ENCODE results near the gene ARRDC1. TPM values are rescaled to one million over a fixed set of nuclear protein-coding genes. Genes with fewer than 3 reads are reported as not detected.

The ARRDC1 gene
- total RNA-seq, 1 donor from 2014 or later, result 56.8 TPM

GRCh38 chr9:137604345-137605086, 970 bp upstream of the ARRDC1 start:
- Histone ChIP-seq H3K27ac (peak overlapping the region; percentile 66 to 67), H3K4me1 (peaks cover 6 to 19% of the 10 kb centered on the region in 2 donors), H3K4me3 (peak overlapping the region; percentile 73 to 91), H3K27me3 (no peaks in the 10 kb centered on the region), H3K36me3 (no peaks in the 10 kb centered on the region), H3K9me3 (no peaks in the 10 kb centered on the region)
- intact Hi-C loops (cut with DNase I), result loop anchor here (1.0 to 10.0 kb wide), 5 partner anchors 14 to 150 kb away; partner anchors contain the start of genes DPH7, NSMF and ZMYND19
- no peak for DNase-seq (ENCODE audit: low spot score in 2 of 2)
- TF ChIP-seq CTCF (IDR thresholded peaks at IDR 0.05), result no peak

- no peaks in the 10 kb centered on the region for H3K27me3 ChIP-seq
- H3K4me3 ChIP-seq, result peak overlapping the region; percentile 94 to 96
- no peaks in the 10 kb centered on the region for H3K36me3 ChIP-seq
- intact Hi-C loops (cut with DNase I), result loop anchor here (10.0 kb wide), 1 partner anchor 151 kb away; the partner anchor contains the start of gene NSMF
- H3K9me3 ChIP-seq, result no peaks in the 10 kb centered on the region
- DNase-seq (ENCODE audit: low spot score in 2 of 2), result no peak
- H3K27ac ChIP-seq, result peak overlapping the region; percentile 71 to 79
- H3K4me1 ChIP-seq, result peaks cover 6 to 19% of the 10 kb centered on the region in 2 donors
- no peak for TF ChIP-seq CTCF (IDR thresholded peaks at IDR 0.05)
Observed at GRCh38 chr9:137606005-137606621, 627 bp downstream of the ARRDC1 start.

- H3K27ac ChIP-seq, result no peak overlapping the region
Observed at GRCh38 chr9:137606734-137607138, 1.2 kb downstream of the ARRDC1 start.

GRCh38 chr9:137607141-137607857, 1.8 kb downstream of the ARRDC1 start:
- Histone ChIP-seq H3K27me3 (no peaks in the 10 kb centered on the region), H3K27ac (no peak overlapping the region), H3K4me1 (peaks cover 6 to 28% of the 10 kb centered on the region in 2 donors), H3K4me3 (peak overlapping the region; percentile 94 to 96), H3K9me3 (no peaks in the 10 kb centered on the region), H3K36me3 (no peaks in the 10 kb centered on the region)
- no peak for DNase-seq (ENCODE audit: low spot score in 2 of 2)
- intact Hi-C loops (cut with DNase I), result loop anchor here (10.0 kb wide), 1 partner anchor 152 kb away; the partner anchor contains the start of gene NSMF
- no peak for TF ChIP-seq CTCF (IDR thresholded peaks at IDR 0.05)

More at GRCh38 chr9:137606734-137607138, 1.2 kb downstream of the ARRDC1 start:
- Histone ChIP-seq H3K9me3 (no peaks in the 10 kb centered on the region), H3K36me3 (no peaks in the 10 kb centered on the region), H3K4me1 (peaks cover 6 to 22% of the 10 kb centered on the region in 2 donors), H3K4me3 (peak overlapping the region; percentile 94 to 96), H3K27me3 (no peaks in the 10 kb centered on the region)
- no peak for DNase-seq (ENCODE audit: low spot score in 2 of 2)
- TF ChIP-seq CTCF (IDR thresholded peaks at IDR 0.05), result no peak
- intact Hi-C loops (cut with DNase I), result loop anchor here (10.0 kb wide), 1 partner anchor 152 kb away; the partner anchor contains the start of gene NSMF

- no peak for DNase-seq (ENCODE audit: low spot score in 2 of 2)
- H3K4me1 ChIP-seq, result peaks cover 6 to 28% of the 10 kb centered on the region in 2 donors
- intact Hi-C loops (cut with DNase I), result no loop called here
Observed at GRCh38 chr9:137610944-137611343, 5.5 kb downstream of the ARRDC1 start.

More at GRCh38 chr9:137610944-137611343, 5.5 kb downstream of the ARRDC1 start:
- Histone ChIP-seq H3K27me3 (no peaks in the 10 kb centered on the region), H3K27ac (no peak overlapping the region), H3K4me3 (no peak overlapping the region), H3K36me3 (peaks cover 19 to 26% of the 10 kb centered on the region in 2 donors), H3K9me3 (no peaks in the 10 kb centered on the region)
- no peak for TF ChIP-seq CTCF (IDR thresholded peaks at IDR 0.05)
